SK-N-SH (cell line): Measurements from ENCODE around the gene GNL2. TPM values are rescaled to one million over a fixed set of nuclear protein-coding genes. Genes with fewer than 3 reads are reported as not detected.

Experiments
- CTCF ChIA-PET: fragments of 300-600, 350-600 bp; formaldehyde crosslinking; extraction: SDS; loops from one replicate; lab custom pipeline; 2021; lab: Yijun Ruan, JAX
- POLR2A ChIA-PET: fragments of 350-600 bp; sonication (Branson Sonifier 250); formaldehyde crosslinking; extraction: SDS; loops from one replicate; lab custom pipeline; 2020; ENCODE audit warnings: antibody characterized with exemption, inconsistent platforms; lab: Yijun Ruan, JAX
- DNase-seq: peaks from one replicate; pipeline ENCODE4 v3.0.0; 2012
- H2AFZ ChIP-seq: fragments of 200-600 bp; sonication (generic); 2 replicates; pipeline ENCODE4 v1.8.1; 2016; ENCODE audit warnings: antibody characterized with exemption, mild to moderate bottlenecking, low read depth
- H3F3A ChIP-seq: fragments of 200-600 bp; sonication (generic); replicated peaks from 2 replicates; pipeline ENCODE3; 2016; ENCODE audit warnings: antibody characterized with exemption, mild to moderate bottlenecking; ENCODE audit not compliant: insufficient read depth
- H3K27ac ChIP-seq, 2 experiments: fragments of 200-500 bp in 1 of 2; fragments of 200-600 bp in 1 of 2; sonication (Bioruptor generic) in 1 of 2; sonication (generic), shearing (Covaris generic) in 1 of 2; 2 replicates each; pipeline versions ENCODE4 v1.5.1 to v1.6.1; 2014 to 2016; ENCODE audit warnings: low read depth in 2 of 2, inconsistent platforms in 1 of 2, low read length in 1 of 2, mild to moderate bottlenecking in 1 of 2, mixed read lengths in 1 of 2
- H3K27me3 ChIP-seq: fragments of 200-600 bp; sonication (generic), shearing (Covaris generic); 2 replicates; pipeline ENCODE4 v1.6.1; 2016; ENCODE audit warnings: mixed run types; ENCODE audit not compliant: insufficient read depth
- H3K36me3 ChIP-seq, 2 experiments: fragments of 200-500 bp in 1 of 2; fragments of 200-600 bp in 1 of 2; sonication (Bioruptor generic) in 1 of 2; sonication (generic) in 1 of 2; replicated peaks in 1 of 2; 2 replicates each; pipeline versions ENCODE3 to v1.5.1; 2014 to 2016; ENCODE audit warnings: low read length in 1 of 2, mild to moderate bottlenecking in 1 of 2; ENCODE audit not compliant: insufficient read depth in 2 of 2, control insufficient read depth in 1 of 2
- H3K4me1 ChIP-seq, 2 experiments: fragments of 200-500 bp in 1 of 2; fragments of 200-600 bp in 1 of 2; sonication (Bioruptor generic) in 1 of 2; sonication (generic), shearing (Covaris generic) in 1 of 2; 2 replicates each; pipeline versions ENCODE4 v1.5.1 to v1.6.1; 2014 to 2016; ENCODE audit warnings: low read depth in 1 of 2, low read length in 1 of 2, mixed run types in 1 of 2; ENCODE audit not compliant: insufficient read depth in 2 of 2, control insufficient read depth in 1 of 2
- H3K4me2 ChIP-seq: fragments of 200-600 bp; sonication (generic), shearing (Covaris generic); 2 replicates; pipeline ENCODE4 v1.6.1; 2017; ENCODE audit warnings: mixed run types
- H3K4me3 ChIP-seq, 2 experiments: fragments of 200-500 bp in 1 of 2; fragments of 200-600 bp in 1 of 2; sonication (Bioruptor generic) in 1 of 2; sonication (generic), shearing (Covaris generic) in 1 of 2; 2 replicates each; pipeline versions ENCODE4 v1.5.1 to v1.8.1; 2014 to 2016; ENCODE audit warnings: low read depth in 2 of 2, inconsistent platforms in 1 of 2, low read length in 1 of 2, mild to moderate bottlenecking in 1 of 2, mixed read lengths in 1 of 2, moderate library complexity in 1 of 2
- H3K79me2 ChIP-seq: fragments of 200-600 bp; sonication (generic); 2 replicates; pipeline ENCODE4 v1.8.1; 2017; ENCODE audit warnings: mild to moderate bottlenecking; ENCODE audit not compliant: insufficient read depth
- H3K9ac ChIP-seq: fragments of 200-600 bp; sonication (generic); 2 replicates; pipeline ENCODE4 v1.6.1; 2017; ENCODE audit warnings: mixed run types
- H3K9me2 ChIP-seq: fragments of 200-600 bp; sonication (generic); 2 replicates; pipeline ENCODE4 v1.6.1; 2017; ENCODE audit warnings: mixed run types
- H3K9me3 ChIP-seq: fragments of 200-600 bp; sonication (generic); 2 replicates; pipeline ENCODE4 v1.6.1; 2017; ENCODE audit warnings: mixed run types, mild to moderate bottlenecking, moderate library complexity
- H4K20me1 ChIP-seq: fragments of 200-600 bp; sonication (generic); 2 replicates; pipeline ENCODE4 v1.6.1; 2017; ENCODE audit warnings: mild to moderate bottlenecking, mixed run types; ENCODE audit not compliant: insufficient read depth
- CTCF ChIP-seq: fragments of 200-600 bp; sonication (generic); IDR thresholded peaks from 2 replicates; pipeline ENCODE4 v1.6.1; 2017; ENCODE audit warnings: antibody characterized with exemption, mild to moderate bottlenecking, moderate library complexity
- EP300 ChIP-seq, 2 experiments: IDR thresholded peaks; 2 replicates each; pipeline versions ENCODE4 v1.4.0 to v1.6.1; 2012; ENCODE audit warnings: borderline replicate concordance in 1 of 2, low read depth in 1 of 2, low read length in 1 of 2
- FOXJ3 ChIP-seq: sonication (generic); formaldehyde crosslinking; IDR thresholded peaks from 2 replicates; pipeline ENCODE4 v1.5.1; 2020; ENCODE audit warnings: mild to moderate bottlenecking, missing genetic modification reagents
- FOXM1 ChIP-seq: IDR thresholded peaks from 2 replicates; pipeline ENCODE4 v1.4.0; 2012; ENCODE audit warnings: low read depth, mild to moderate bottlenecking
- GATA2 ChIP-seq: sonication (generic); formaldehyde crosslinking; IDR thresholded peaks from 2 replicates; pipeline ENCODE4 v1.5.0; 2020; ENCODE audit warnings: mild to moderate bottlenecking, missing genetic modification reagents
- MEF2A ChIP-seq: IDR thresholded peaks from 2 replicates; pipeline ENCODE4 v1.4.0; 2012; ENCODE audit warnings: low read depth, borderline replicate concordance
- MXI1 ChIP-seq: IDR thresholded peaks from 2 replicates; pipeline ENCODE4 v1.6.1; 2012; ENCODE audit warnings: mild to moderate bottlenecking, low read depth, low read length, improper control_type of control experiment
- NRF1 ChIP-seq: IDR thresholded peaks from 2 replicates; pipeline ENCODE4 v1.6.1; 2012; ENCODE audit warnings: low read depth, mild to moderate bottlenecking, low read length
- POLR2AphosphoS5 ChIP-seq: IDR thresholded peaks from 2 replicates; pipeline ENCODE4 v1.6.1; 2012; ENCODE audit warnings: low read depth, low read length
- RFX5 ChIP-seq: IDR thresholded peaks from 2 replicates; pipeline ENCODE4 v1.6.1; 2012; ENCODE audit warnings: mild to moderate bottlenecking, improper control_type of control experiment, low read length
- SIN3A ChIP-seq: IDR thresholded peaks from 2 replicates; pipeline ENCODE4 v1.6.1; 2012; ENCODE audit warnings: low read depth, mild to moderate bottlenecking, low read length, moderate library complexity, borderline replicate concordance
- TAF1 ChIP-seq: IDR thresholded peaks from 2 replicates; pipeline ENCODE4 v1.6.1; 2012; ENCODE audit warnings: low read depth, mild to moderate bottlenecking, low read length, moderate library complexity, borderline replicate concordance
- TCF12 ChIP-seq: IDR thresholded peaks from 2 replicates; pipeline ENCODE4 v1.4.0; 2012
- TEAD4 ChIP-seq: IDR thresholded peaks from 2 replicates; pipeline ENCODE4 v1.4.0; 2012; ENCODE audit warnings: mild to moderate bottlenecking, borderline replicate concordance; ENCODE audit not compliant: insufficient read depth
- YY1 ChIP-seq: IDR thresholded peaks from 2 replicates; pipeline ENCODE4 v1.4.0; 2012; ENCODE audit warnings: low read depth, mild to moderate bottlenecking
- WGBS: methylation state at CpG from one replicate; pipeline ENCODE4 v1.1.6; 2017; ENCODE audit warnings: low lambda C conversion rate; 5-methylcytosine and 5-hydroxymethylcytosine counted together
- polyA plus RNA-seq, 3 experiments: library from polyadenylated mRNA; depleted of rRNA; stranded (reverse); fragments of >200 nt; gene quantifications; 2 replicates each; pipeline ENCODE4 v1.2.3, GENCODE V29; 2012
- TF ChIP-seq, protein P1 (sequence below): IDR thresholded peaks from 2 replicates; pipeline ENCODE4 v1.4.0; 2012; ENCODE audit warnings: low read depth

Gene GNL2
- polyA plus RNA-seq, 1 of the 3 experiments (the other 2 are of a cell fraction): 37.6 TPM

GRCh38 chr1:37557402-37557801, 38.3 kb downstream of the GNL2 start:
- POLR2A ChIA-PET: no interaction called here

GRCh38 chr1:37556712-37557196, 39.0 kb downstream of the GNL2 start, which contains the start of gene DNALI1:
Gene DNALI1, plus strand, starts transcription at chr1:37556940. Its CDS starts 55 bp downstream, at chr1:37556995.
- DNase-seq: peak; percentile 95
- peak within 1 kb of the TSS; percentile 61 for H3K4me3 ChIP-seq
- H3K27ac ChIP-seq: peak within 1 kb of the TSS; percentile 38 to 65; a peak in 2 of 4 replicates
- peaks cover 23% of the 10 kb centered on the region for H3K79me2 ChIP-seq
- WGBS: 12% methylated on average over 30 of the region's 31 CpGs
- H4K20me1 ChIP-seq: peaks cover 4% of the 10 kb centered on the region; the same call in 1 of the 2 replicates
- H3K9ac ChIP-seq: peak within 1 kb of the TSS; percentile 73
- no peaks in the 10 kb centered on the region for H3K9me3 ChIP-seq
- no peaks in the 10 kb centered on the region for H3K9me2 ChIP-seq
- H3K4me2 ChIP-seq: peak within 1 kb of the TSS; percentile 77
- peaks cover 4% of the 10 kb centered on the region for H3F3A ChIP-seq
- POLR2A ChIA-PET: interaction anchor here (0.6 kb wide), 1 partner anchor 61 kb away, joined by 3 read pairs; no protein-coding TSS in a partner anchor
- H2AFZ ChIP-seq: peak within 1 kb of the TSS; percentile 93
- H3K27me3 ChIP-seq: no peaks in the 10 kb centered on the region
- H3K4me1 ChIP-seq: peaks cover 3 to 23% of the 10 kb centered on the region in 2 experiments; a peak in 2 of 4 replicates
- peaks cover 9 to 11% of the 10 kb centered on the region in 2 experiments for H3K36me3 ChIP-seq
- TF ChIP-seq POLR2AphosphoS5 (peak; percentile 82), MXI1 (peak; percentile 92), TAF1 (peak; percentile 47; the same call in 1 of the 2 replicates), SIN3A (no peak), TCF12 (no peak), YY1 (peak; percentile 82; the same call in 1 of the 2 replicates), NRF1 (0 out of 2 replicates have a peak, but pooled peaks have one; percentile 9), RFX5 (0 out of 2 replicates have a peak, but pooled peaks have one; percentile 11), TEAD4 (no peak)
- TF ChIP-seq, protein P1, sequence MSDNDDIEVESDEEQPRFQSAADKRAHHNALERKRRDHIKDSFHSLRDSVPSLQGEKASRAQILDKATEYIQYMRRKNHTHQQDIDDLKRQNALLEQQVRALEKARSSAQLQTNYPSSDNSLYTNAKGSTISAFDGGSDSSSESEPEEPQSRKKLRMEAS: peak; percentile 94
- CTCF ChIA-PET: interaction anchor here (0.7 to 1.5 kb wide), 6 partner anchors 27 to 125 kb away, joined by 3 to 7 read pairs (median 4); no protein-coding TSS in a partner anchor

More at GRCh38 chr1:37557402-37557801, 38.3 kb downstream of the GNL2 start:
- H3K27me3 ChIP-seq: no peaks in the 10 kb centered on the region
- DNase-seq: no peak
- no peaks in the 10 kb centered on the region for H3K9me2 ChIP-seq
- H3K79me2 ChIP-seq: peaks cover 17% of the 10 kb centered on the region
- peak overlapping the region; percentile 73; the same call in 1 of the 2 replicates for H3K9ac ChIP-seq
- CTCF ChIA-PET: interaction anchor here (1.1 to 1.5 kb wide), 5 partner anchors 26 to 103 kb away, joined by 3 to 7 read pairs (median 4); no protein-coding TSS in a partner anchor
- H3K4me1 ChIP-seq: peaks cover 3 to 22% of the 10 kb centered on the region in 2 experiments; a peak in 2 of 4 replicates
- 80% methylated on average over 2 of the region's 3 CpGs for WGBS
- peak overlapping the region; percentile 61 for H3K4me3 ChIP-seq
- H3K9me3 ChIP-seq: no peaks in the 10 kb centered on the region
- peaks cover 4% of the 10 kb centered on the region for H3F3A ChIP-seq
- H3K4me2 ChIP-seq: peak overlapping the region; percentile 77
- H4K20me1 ChIP-seq: peaks cover 4% of the 10 kb centered on the region; the same call in 1 of the 2 replicates
- H3K36me3 ChIP-seq: peaks cover 9 to 11% of the 10 kb centered on the region in 2 experiments
- H2AFZ ChIP-seq: peak overlapping the region; percentile 93; the same call in 1 of the 2 replicates
- H3K27ac ChIP-seq: peak overlapping the region in 1 of 2 experiments; percentile 33; a peak in 2 of 4 replicates
- TF ChIP-seq GATA2: no peak
- no peak for TF ChIP-seq EP300 (IDR thresholded peaks at IDR 0.05; ENCODE audit: borderline replicate concordance in 1 of 2, low read depth in 1 of 2, low read length in 1 of 2)
- no peak for TF ChIP-seq CTCF
- no peak for TF ChIP-seq MEF2A
- TF ChIP-seq FOXJ3 (CRISPR knock-in tag): no peak
- TF ChIP-seq FOXM1: no peak
- TF ChIP-seq RFX5: no peak
- TF ChIP-seq TEAD4: no peak
